ENCODE data around the gene KCTD4. TPM values are rescaled to one million over a fixed set of nuclear protein-coding genes. Genes with fewer than 3 reads are reported as not detected.

Gene KCTD4
- total RNA-seq, 1 donor from 2014 or later, result not detected

DNA sequence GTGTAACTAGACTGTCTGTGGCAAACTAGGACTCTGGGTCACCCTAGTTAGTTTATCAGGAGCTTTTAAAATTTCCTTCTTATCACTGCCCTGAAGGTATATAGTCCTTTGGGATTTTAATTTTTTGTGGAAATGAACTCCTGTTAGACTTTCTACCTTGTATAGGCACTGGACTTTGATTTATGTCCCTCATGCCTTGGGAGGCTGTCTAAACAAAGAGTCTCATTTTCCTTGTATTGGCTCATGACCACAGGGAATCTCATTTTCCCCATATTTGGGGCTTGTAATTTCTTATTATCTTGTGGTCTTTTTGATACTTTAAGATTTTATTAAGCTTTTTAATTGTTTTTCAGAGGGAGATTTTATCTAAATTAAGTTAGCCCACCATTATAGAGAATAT is 21.4 kb downstream of the KCTD4 start:
- no peak for DNase-seq (ENCODE audit: extremely low read depth, low read depth, low spot score)

DNA sequence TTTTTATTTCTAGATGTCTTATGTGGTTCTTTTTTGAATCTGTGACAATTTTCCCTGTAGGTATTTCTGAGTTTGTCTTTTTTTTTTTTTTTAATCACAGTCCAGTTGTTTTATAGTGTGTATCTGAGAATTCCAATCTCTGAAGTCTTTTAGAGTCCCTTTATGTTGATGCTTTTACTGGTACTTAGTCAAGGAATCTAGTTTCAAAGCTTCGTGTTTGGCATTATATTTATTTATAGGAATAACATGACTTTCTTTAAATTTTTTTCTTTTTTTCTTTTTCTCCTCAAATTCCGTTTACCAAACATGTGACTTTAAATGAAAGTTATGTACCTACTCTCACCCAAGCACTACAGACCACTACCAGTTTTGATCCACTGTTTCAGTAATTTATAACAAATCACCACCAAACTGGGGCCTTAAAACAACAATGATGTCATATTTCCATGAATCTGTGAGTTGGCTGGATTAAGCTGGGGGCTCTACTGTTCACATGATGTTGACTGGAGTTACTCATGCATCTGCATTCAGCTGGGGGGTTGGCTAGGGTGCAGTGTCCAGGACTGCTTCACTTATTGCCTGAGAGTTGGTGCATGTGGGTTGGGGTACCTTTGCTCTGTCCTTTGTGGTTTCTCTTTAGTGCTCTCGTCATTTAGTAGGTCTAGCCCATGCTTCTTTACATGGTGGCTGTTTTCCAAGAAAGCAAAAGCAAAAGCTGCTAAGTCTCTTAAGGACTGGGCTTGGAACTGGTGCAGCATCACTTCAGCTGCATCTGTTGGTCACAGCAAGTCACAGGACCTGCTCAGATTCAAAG is 22.3 kb downstream of the KCTD4 start:
- DNase-seq (ENCODE audit: extremely low read depth, low read depth, low spot score), result no peak

DNA sequence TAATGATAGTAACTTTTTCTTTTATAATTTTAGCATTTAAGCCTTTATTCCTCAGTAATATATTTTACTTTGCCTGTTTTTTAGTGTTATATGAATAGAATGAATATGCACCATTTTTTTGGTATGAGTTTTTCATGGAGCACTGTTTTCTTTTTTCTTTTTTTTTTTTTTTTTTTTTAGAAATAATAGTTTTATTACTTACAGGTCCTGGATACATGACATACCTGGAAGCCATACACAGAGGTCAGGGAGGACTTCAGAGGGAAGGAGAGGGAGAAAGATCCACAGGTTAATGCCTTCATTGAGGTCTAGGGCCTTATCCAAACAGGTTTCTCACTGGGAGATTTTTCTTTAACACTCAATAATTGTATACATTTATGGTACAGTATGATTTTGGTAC is 26.4 kb downstream of the KCTD4 start:
- DNase-seq (ENCODE audit: extremely low read depth, low read depth, low spot score), result no peak

DNA sequence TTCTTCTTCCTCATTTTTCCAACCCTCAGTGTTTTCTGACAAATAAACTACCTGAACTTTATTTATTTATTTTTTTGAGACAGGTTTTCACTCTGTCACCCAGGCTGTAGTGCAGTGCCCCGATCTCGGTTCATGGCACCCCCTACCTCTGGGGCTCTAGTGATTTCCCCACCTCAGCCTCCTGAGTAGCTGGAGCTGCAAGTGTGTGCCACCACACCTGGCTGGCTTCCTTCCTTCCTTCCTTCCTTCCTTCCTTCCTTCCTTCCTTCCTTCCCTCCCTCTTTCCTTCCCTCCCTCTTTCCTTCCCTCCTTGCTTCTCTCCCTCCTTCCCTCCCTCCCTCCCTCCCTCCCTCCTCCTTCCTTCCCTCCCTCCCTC is 32.3 kb downstream of the KCTD4 start:
- no peak for DNase-seq (ENCODE audit: extremely low read depth, low read depth, low spot score)

DNA sequence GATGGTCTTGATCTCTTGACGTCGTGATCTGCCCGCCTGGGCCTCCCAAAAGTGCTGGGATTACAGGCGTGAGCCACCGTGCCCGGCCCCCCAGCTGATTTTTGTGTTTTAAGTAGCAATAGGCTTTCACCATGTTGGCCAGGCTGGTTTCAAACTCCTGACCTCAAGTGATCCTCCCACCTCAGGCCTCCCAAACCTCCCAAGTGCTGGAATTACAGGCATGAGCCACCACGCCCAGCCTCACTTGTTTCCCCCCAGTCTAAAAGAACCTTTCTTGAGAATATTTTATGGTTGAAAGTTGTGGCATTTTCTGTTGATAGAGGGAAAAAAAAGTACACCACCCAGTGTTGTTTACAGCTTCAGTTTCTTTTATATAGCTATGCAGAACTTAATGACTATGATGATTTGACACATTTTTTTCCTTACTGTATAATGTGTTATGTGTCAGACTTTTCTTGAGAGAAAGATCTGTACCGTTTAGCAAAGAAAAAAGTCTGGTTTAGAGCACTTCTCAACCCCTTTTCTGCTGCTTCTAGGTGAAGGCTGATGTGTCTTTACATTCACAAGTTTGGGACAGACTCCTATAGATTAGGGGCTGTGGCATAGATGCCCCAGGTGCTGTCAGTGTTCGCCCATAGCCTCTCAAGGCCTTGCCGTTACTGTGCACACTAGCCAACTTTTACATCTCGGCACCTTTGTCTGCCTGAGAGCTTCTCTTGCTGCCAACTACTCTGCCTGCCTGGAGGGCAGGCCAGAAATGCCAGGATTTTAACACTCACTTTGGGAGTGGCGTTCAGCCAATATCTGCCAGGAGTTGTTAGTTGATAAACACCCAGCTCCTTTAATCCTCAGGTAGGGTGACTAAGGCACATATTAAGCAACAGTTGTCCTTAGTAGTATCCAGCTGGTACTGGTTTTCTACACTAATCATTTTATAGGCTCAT is 33.0 kb downstream of the KCTD4 start:
- DNase-seq (ENCODE audit: extremely low read depth, low read depth, low spot score), result no peak

DNA sequence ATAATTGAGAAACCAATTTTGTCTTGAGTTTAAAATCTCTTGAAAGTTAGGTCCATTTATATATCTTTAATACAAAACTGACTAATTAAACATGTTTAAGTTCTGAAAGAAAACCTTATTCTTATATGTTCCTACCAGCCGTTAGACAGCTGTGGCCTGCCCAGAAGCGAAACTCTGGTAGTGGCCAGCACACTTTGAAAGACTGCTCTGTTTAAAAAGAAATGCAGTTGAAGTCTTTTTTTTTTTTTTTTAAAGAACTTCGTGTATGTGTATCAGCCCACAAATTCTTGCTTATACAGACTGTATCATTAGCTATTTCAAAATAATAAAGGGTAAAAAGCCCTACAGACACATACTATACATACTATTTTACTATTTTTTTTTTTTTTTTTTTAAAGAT is 34.0 kb downstream of the KCTD4 start:
- no peak for DNase-seq (ENCODE audit: extremely low read depth, low read depth, low spot score)

DNA sequence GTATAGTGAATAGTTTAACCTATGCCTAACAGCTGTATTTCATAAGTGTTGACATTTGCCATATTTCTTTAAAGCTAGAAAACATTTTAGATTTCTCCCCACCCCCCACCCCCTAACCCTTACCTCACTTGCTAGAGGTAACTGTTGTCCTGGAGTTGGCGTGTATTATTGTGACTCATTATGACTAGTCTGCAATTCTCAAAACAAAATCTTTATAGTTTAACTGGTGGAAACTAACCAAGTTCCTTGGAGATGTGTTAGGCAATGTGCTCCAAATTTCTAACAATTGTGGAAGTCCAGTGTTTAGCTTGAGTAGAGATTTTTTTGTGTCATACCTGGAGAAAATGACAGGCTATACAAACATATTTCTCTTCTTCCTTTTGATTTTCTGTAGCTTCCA is 38.0 kb downstream of the KCTD4 start:
- peak; percentile 34 for DNase-seq (ENCODE audit: extremely low read depth, low read depth, low spot score)

DNA sequence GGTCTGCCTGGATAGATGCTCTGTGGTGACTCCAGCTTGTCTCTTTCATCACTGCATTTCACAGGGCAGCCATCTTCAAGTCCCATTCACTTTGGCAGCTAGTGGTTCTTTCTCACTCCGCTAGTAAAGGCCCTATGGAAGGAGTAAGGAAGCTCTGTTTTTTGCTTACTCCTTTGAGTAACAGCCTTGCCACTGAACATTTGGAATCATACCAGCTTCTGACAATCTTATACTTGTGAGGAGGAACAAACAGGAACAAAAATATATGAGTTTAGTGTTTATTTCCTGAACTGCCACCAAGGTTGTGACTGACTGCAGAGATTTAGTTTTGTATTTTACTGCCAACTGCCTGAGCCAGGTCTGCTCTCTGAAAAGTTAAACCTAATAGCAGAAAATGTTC is 38.7 kb downstream of the KCTD4 start:
- no peak for DNase-seq (ENCODE audit: extremely low read depth, low read depth, low spot score)

DNA sequence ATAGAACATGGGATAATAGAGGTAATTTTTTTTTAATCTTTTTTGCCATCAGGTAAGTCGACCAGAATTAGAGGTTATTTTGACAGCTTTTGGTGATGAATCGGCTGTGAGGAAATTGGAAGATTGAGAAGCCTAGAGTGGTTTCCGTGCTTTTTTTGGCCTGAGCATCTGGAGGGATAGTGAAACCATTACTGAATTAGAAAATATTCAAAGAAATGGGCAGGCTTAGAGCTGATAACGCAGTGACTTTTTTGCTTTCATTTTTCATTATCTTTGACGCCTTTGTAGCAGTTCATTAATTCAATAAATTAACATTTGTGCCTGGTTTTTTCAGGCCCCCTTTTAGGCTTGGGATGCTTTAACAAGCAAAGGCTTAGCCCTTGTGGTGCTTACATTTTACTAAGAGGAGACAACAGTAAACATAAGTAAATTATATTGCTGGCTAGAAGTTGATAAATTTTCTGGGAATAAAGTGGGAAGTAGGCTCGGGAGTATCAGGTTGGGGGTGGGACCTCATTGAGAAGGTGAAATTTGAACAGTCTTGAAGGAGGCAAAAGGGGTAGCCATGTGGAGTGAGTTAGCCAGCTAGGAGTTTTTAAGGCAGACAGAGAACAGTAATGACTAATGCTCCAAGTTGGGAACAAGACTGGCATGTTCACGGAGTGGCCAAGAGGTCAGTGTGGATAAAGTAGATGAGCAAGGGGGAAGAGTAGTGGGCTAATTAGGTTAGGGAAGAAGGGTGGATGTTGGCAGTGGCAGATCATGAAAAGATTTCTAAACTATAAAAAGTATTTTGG is 44.1 kb downstream of the KCTD4 start:
- no peak for DNase-seq (ENCODE audit: extremely low read depth, low read depth, low spot score)

DNA sequence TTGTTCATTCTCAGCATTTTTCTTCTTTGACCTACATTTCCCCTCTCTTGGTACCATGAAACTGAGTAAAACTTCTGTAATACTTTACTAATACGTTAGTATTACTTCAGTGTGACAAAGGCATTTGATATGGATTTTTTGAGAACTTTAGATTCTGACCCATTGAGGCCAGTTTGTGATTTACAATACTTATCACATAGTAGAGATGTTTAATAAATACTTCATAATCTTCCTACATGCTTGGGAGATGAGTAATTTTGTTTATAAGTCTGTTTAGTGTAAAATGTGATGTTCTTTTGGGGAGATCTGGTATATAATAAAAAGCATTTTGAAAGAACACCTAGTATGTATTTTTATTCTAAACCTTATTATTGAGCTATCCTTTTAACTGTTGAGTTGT is 50.9 kb downstream of the KCTD4 start:
- DNase-seq (ENCODE audit: extremely low read depth, low read depth, low spot score), result no peak

DNA sequence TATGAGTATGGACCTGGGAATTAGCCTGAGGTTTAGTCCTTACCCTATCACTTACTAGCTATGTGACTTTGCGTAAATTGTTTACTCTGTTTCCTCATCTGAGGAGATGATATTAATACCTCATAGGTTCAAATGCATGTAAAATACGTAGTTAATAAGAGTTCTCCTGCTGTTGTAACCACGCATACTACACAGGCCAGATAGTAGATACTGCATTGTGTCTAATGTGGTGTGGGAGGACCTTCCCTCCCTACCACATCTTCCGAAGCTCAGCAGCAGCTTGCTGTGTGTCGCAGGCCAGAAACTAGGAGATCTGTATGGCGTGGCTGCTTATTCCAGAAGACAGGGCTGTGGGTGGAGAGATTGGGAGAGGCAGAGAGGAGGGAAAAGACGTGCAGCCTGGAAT is 57.5 kb downstream of the KCTD4 start:
- DNase-seq (ENCODE audit: extremely low read depth, low read depth, low spot score), result no peak

Other genes starting within 250 kb of the KCTD4 start
- gene NUFIP1, start 211.6 kb downstream of the KCTD4 start, total RNA-seq, result 3.6 TPM in 2 replicates
- 27.3 and 27.4 TPM in 2 replicates for gene GPALPP1, start 211.5 kb downstream of the KCTD4 start, total RNA-seq
- gene GTF2F2, start 80.5 kb downstream of the KCTD4 start, total RNA-seq, result 17.2 and 18.6 TPM in 2 replicates
- gene TPT1, start 140.1 kb upstream of the KCTD4 start, total RNA-seq, result 1,954 and 2,152 TPM in 2 replicates
- 10.5 and 15.9 TPM in 2 replicates for gene SLC25A30, start 217.3 kb upstream of the KCTD4 start, total RNA-seq

All from glomerular endothelial cell (primary cell).